LoVo (cell line): ENCODE measurements around the gene NEK6.
"Not testable (repeated sequence)": the region's sequence is repeated elsewhere in the genome, so short reads cannot be mapped to it uniquely, and the experiment has no call there.

Experiments used
- DNase-seq: peaks from one replicate; pipeline ENCODE4 v3.0.0-alpha.2; 2016; ENCODE audit warnings: low spot score

NEK6 gene

GRCh38 chr9:124228516-124228915, 29.2 kb upstream of the NEK6 start:
- no peak for DNase-seq

- DNase-seq, result no peak
Measured at GRCh38 chr9:124231095-124231737, 26.5 kb upstream of the NEK6 start.

DNA sequence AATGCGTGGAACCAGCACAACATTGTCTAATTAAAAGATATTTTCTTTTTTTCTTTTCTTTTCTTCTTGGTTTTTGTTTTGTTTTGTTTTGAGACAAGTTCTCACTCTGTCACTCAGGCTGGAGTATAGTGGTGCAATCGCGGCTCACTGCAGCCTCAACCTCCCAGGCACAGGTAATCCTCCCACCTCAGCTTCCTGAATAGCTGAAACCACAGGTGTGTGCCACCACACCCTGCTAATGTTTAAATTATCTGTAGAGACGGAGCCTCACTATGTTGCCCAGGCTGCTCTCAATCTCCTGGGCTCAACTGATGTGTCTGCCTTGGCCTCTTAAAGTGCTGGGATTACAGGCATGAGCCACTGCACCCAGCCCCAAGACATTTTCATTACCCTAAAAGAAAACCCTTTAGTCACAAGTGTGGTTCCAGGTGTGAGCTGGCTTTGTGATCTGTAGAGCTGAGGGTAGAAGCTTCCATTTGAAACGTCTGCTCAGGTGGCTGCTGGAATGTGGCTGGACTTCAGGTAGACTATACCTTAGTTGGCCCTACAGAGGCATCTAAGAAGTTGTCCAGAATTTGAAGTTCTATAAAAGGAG, 19.1 kb upstream of the NEK6 start:
- no peak for DNase-seq

- no peak for DNase-seq
Measured at GRCh38 chr9:124239249-124240073, 18.3 kb upstream of the NEK6 start.

GRCh38 chr9:124242331-124243194, 15.2 kb upstream of the NEK6 start:
- no peak for DNase-seq

GRCh38 chr9:124247393-124247792, 10.4 kb upstream of the NEK6 start:
- not testable (repeated sequence) for DNase-seq

DNA sequence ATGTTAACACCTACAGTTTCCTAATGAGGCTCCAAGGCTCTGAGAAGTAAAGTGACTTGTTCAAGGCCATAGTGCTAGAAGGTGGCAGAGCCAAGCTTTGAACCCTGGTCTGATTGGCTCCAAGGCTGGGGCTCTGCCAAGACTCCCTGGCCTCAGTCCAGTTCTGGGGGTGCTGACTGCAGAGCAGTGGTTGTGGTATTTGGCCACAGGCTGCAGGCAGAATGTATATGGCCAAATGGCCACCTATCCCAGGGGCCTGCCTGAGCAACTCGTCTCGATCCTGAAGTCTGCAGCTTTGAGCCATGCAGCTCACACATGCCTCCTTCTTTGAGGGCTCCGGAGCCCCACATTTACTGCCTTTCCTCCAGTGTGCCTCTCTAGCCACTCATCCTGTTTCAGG, 9.7 kb upstream of the NEK6 start:
- no peak for DNase-seq

DNA sequence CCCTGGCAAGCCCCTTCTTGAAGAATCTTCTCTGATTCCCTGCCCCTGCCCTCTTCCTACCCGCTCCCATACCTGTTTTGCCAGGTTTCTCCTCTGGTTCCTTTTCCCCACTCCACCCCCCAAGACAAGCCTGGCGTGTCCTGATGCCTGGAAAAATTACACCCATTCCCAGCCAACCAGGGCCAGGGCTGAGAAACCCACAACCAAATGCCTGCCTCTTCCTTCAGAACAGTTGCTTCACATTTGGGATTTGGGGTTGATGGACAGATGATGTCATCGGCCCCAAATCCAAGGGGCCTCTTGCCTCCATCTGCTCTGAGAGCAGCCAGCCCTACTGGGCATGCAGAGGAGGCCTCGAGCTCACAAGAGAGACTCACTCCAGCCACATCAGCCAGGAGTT, 8.8 kb upstream of the NEK6 start:
- DNase-seq, result no peak

GRCh38 chr9:124251204-124251603, 6.5 kb upstream of the NEK6 start:
- no peak for DNase-seq

- DNase-seq, result no peak
Measured at GRCh38 chr9:124251605-124252378, 6.0 kb upstream of the NEK6 start.

DNA sequence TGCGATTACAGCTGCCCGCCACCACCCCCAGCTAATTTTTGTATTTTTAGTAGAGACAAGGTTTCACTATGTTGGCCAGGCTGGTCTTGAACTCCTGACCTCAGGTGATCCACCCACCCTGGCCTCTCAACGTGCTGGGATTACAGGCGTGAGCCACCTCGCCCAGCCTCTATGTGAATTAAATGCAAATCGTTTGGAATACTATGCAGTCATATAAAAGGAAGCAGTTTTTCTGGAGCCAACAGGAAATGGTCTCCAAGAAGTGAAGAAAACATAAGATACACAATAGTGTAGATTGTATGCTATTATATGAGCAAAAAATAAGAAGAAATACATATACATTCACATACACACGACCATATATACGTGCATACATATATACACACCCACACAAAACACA, 4.9 kb upstream of the NEK6 start:
- not testable (repeated sequence) for DNase-seq

DNA sequence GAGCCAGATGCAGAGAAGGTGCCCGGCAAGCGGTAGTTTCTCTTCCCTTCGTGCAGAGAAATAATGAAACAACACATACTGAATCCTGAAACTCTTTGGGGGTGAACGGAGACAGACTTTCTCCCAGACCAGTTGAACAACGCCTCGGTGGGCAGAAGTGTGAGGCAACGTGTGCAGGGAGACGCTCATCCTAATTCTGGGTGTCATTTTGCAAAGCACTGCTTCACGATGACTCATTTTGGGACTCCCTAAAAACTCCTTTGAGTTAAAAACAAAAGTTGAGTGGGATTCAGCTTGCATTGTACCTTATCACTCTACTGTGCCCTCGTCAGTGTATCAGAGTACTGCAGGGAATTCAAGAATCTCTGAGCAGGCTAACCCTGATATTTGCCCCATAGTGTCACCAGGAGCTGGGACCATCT, 3.5 kb upstream of the NEK6 start:
- DNase-seq, result no peak

GRCh38 chr9:124255222-124255621, 2.5 kb upstream of the NEK6 start:
- no peak for DNase-seq

DNA sequence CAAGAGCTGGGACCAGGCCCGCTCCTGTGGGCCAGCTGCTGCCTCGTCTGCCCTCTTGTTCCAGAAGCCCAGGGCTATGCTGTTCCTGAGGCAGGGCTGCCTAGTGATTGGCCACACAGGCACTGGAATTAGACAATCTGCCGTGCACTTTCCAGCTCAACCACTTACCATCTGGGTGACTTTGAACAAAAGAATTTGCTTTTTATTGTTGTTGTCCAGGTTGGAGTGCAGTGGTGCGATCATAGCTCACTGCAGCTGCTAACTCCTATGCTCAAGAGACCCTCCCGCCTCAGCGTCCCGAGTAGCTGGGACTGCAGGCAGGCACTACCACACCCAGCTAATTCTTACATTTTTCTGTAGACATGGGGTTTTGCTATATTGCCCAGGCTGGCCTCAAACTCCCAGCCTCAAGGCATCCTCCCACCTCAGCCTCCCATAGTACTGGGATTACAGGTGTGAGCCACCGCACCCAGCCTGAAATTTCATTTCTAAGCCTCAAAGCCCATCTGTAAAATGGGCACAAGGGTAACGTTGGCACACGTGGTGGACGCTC, 1.2 kb upstream of the NEK6 start:
- DNase-seq, result no peak

GRCh38 chr9:124257070-124257843, 492 bp upstream of the NEK6 start:
- no peak for DNase-seq

- no peak for DNase-seq
Measured at GRCh38 chr9:124258607-124259157, 933 bp downstream of the NEK6 start.

GRCh38 chr9:124259158-124259808, 1.5 kb downstream of the NEK6 start:
- DNase-seq, result peak; percentile 81

DNA sequence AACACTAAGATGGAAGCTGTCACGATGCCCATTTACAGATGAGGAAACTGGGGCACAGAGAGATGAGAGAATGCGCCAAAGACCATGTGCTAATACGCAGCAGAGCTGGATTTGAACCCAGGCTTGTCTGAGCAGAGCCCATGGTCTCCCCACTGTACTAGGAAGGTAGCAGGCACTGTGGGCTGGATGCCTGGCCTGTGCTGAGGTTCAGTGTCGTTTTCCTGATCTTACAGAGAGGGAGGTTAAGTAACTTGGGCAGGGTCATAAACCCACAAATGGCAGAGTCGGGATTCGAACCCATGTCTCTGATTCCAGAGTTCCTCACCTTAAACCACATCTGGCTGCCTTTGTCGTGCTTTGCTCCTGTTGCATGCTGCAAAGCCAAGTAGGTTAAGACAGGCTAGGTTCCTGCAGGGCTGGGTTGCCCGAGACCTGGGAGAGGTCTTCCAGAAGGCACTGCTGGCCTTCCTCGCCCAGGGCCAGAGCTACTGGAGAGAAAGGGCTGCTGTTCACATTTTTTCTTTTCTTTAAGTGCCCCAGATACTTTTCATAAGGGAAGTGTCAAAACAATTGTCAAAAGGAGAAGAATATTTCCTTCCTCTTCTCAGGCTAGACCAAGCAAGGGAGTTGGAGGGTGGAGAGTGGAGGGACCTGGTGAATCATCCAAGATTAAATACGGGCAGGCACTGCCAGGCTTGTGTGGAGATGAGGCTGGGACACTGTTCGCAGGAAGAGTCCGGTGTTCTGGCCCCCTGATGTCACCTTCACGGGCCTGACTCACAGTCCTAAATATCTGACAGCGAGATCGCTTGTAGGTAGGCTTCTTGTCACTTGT, 3.2 kb downstream of the NEK6 start:
- peak; percentile 49 for DNase-seq
